ENCODE measurements around the gene NBPF1.
"Not testable (repeated sequence)": the region's sequence is repeated elsewhere in the genome, so short reads cannot be mapped to it uniquely, and the experiment has no call there.

Gene NBPF1

GRCh38 chr1:16621300-16621658 lies 7.9 kb upstream of the NBPF1 start:
- no peak overlapping the region for H3K27ac ChIP-seq
- no peak for DNase-seq (ENCODE audit: low spot score)
- H3K4me3 ChIP-seq = no peak overlapping the region
- TF ChIP-seq, protein P1, sequence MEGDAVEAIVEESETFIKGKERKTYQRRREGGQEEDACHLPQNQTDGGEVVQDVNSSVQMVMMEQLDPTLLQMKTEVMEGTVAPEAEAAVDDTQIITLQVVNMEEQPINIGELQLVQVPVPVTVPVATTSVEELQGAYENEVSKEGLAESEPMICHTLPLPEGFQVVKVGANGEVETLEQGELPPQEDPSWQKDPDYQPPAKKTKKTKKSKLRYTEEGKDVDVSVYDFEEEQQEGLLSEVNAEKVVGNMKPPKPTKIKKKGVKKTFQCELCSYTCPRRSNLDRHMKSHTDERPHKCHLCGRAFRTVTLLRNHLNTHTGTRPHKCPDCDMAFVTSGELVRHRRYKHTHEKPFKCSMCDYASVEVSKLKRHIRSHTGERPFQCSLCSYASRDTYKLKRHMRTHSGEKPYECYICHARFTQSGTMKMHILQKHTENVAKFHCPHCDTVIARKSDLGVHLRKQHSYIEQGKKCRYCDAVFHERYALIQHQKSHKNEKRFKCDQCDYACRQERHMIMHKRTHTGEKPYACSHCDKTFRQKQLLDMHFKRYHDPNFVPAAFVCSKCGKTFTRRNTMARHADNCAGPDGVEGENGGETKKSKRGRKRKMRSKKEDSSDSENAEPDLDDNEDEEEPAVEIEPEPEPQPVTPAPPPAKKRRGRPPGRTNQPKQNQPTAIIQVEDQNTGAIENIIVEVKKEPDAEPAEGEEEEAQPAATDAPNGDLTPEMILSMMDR (IDR thresholded peaks at IDR 0.05) = peak; percentile 74

DNA sequence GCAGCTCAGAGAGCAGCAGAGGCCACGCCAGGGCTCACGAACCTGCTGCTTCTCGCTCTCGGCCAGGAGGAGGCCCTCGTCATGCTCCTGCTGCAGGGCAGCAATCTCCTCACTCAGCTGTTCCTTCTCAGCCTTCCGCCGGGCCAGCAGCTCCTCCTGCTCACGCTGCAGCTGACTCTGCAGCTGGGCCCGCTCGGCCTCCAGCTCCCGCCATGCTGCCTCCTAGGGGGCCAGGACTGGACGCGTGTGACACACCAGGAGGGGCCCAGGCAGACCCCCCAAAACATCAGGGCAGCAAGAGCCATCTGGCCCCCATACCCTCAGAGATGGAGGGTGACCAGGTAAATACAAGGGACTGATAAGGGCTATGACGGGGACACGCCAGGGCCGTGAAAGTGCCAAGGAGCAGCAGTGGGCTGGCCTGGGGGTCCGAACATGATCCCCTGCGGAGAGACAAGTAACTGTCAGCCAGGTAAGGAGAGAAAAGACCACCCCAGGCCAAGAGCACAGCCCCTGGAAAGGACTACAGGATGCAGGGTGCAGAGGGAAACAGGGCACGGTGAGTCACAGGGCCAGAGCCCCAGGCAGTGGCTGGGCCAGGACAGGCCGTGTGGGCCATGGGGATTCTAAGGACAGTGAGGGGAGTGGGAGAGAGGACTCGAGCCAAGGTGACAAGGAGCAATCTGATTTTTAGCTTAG lies 6.6 kb upstream of the NBPF1 start:
- DNase-seq (ENCODE audit: low spot score) = peak; percentile 81
- H3K4me3 ChIP-seq, H3K27ac ChIP-seq: not testable (repeated sequence)

DNA sequence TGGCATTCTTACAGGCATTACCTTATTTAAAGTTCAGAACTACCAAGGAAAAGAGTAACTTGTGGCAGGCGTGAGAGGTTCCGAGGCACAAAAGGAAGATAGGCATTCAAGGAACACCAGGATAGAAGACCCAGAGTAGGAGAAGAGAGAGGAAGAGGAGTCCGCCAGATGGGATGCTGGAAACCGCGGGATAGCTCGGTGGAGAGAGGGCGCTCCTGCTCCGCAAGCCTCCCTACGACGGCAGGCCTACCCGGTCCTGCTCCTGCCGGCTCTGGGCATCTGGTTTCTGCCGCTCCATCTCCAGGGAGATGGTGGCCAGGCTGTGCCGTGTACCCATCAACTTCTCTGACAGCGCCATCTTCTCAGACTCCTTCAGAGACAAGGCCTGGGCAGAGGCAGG lies 5.4 kb upstream of the NBPF1 start:
- Histone ChIP-seq H3K4me3 (no peak overlapping the region), H3K27ac (no peak overlapping the region)
- TF ChIP-seq, protein P1 (IDR thresholded peaks at IDR 0.05) = no peak
- peak; percentile 81 for DNase-seq (ENCODE audit: low spot score)

DNA sequence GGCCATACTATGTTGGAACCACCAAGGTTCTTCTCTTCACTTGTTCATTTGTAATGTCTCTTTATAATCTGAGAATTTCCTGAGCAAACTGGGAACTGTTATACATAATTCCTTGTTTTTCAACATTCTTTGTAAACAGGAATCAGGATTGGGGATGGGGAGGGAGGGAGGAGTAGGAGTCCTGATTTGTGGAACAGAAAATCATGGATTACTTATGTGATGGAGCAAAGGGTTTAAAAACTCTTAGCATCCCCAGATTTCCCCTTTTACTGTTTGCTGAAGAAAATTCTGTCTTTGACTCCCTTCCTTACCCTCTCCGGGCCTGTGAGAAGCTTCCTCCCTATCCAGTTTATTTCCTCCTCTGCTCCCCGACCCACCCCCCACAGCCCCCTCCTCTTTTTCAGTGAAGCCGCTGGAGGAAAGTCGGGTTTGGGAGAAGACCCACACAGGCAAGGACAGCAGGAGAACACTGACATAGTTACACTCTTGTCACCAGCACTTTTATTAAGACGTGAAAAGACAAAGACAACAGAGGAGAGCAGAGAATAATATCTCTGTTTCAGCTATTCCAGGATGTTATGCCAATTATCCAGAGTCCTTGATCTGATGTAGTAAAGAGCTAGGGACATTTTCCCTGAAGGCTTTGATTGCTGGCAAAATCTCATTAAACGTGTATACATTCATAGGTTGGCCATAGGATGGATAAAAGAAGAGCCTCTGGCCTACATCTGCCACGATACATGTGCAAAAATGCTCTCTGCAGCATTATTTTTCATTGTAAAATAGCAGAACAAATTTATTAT lies 4.6 kb upstream of the NBPF1 start:
- DNase-seq (ENCODE audit: low spot score) = no peak
- TF ChIP-seq, protein P1 (IDR thresholded peaks at IDR 0.05) = no peak
- Histone ChIP-seq H3K4me3 (no peak overlapping the region), H3K27ac (no peak overlapping the region)

DNA sequence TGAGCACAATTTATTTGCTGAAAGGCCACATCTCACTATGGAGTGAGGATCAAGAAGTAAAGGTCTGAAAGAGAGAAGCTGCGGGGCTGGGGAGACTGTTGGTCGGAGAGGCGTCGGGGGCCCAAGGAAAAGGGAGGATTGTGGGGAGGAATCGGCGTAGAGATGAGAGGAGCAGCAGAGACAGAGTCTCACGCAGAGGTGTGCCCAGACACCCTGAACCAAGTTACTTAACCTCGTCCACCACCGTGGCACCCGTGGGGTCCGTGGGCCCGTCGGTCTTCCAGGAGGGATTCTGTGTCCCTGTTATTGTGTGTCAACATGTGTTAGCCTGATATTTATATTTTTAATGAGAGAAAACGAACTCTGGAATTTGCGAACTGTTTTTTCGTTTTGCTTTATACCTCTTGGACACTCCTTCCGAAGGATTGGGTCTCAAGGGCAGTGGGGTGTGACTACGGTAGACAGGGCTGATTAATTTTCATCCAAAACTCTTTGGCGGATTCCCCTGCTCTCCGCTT lies 3.8 kb upstream of the NBPF1 start:
- no peak overlapping the region for H3K27ac ChIP-seq
- DNase-seq (ENCODE audit: low spot score) = peak; percentile 82
- TF ChIP-seq, protein P1 (IDR thresholded peaks at IDR 0.05) = no peak
- no peak overlapping the region for H3K4me3 ChIP-seq

DNA sequence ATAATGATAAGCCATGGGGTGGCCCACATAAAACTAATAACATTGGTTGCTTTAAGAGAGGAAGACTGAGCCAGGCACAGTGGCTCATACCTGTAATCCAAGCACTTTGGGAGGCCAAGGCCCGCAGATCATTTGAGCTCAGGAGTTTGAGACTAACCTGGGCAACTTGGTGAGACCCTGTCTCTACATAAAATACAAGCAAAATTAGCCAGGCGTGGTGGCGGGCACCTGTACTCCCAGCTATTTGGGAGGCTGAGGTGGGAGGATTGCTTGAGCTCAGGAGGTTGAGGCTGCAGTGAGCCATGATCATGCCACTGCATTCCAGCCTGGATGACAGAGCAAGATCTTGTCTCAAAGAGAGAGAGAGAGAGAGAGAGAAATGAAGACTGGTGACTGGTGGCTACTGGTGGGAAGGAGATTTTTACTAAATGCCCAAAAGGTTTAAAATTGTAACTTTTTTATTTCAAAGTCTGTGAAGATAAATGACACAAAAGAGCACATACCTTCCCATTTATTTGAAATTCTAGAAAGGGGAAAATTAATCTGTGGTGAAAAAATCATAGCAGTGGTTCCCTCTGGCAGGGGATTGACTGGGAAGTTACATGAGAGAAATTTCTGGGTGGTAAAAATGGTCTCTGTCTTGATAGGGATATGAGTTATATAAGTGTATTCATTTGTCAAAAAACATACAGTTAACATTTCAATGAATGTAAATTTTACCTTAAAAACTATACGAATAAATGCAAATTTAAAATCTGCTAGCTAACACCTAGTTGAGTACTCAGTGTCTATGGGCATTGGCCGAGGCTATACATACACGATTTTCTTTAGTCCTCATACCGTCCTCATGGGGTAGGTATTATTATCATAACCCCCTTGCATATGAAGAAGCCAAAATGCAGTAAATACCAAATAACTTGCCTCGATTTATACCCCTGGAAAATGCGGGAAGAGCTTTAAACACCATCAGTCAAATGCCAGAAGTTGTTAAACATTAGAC lies 2.2 kb upstream of the NBPF1 start:
- no peak overlapping the region for H3K4me3 ChIP-seq
- no peak overlapping the region for H3K27ac ChIP-seq
- TF ChIP-seq, protein P1 (IDR thresholded peaks at IDR 0.05) = no peak
- peak; percentile 78 for DNase-seq (ENCODE audit: low spot score)

Measured in coronary artery (tissue), 2 donors.